HG03135 (cell line): ENCODE measurements around the gene UTP14A.
"Not testable (repeated sequence)": the region's sequence is repeated elsewhere in the genome, so short reads cannot be mapped to it uniquely, and the experiment has no call there.

Experiments used
- ATAC-seq: cut with Tn5 transposase; IDR thresholded peaks from one replicate; pipeline ENCODE4 v1.9.1; 2021; ENCODE audit warnings: mild to moderate bottlenecking, moderate library complexity; ENCODE audit not compliant: unreplicated experiment

Gene UTP14A

GRCh38 chrX:129905787-129906580 is at the start of gene UTP14A:
UTP14A (plus strand) TSS chrX:129906164; CDS start chrX:129906211, 47 bp downstream.
- peak; percentile 86 for ATAC-seq

- not testable (repeated sequence) for ATAC-seq
These were observed 46.8 kb upstream of the UTP14A start for GRCh38 chrX:129859134-129859533.

GRCh38 chrX:129866321-129866720 is 39.6 kb upstream of the UTP14A start:
- ATAC-seq = not testable (repeated sequence)

DNA sequence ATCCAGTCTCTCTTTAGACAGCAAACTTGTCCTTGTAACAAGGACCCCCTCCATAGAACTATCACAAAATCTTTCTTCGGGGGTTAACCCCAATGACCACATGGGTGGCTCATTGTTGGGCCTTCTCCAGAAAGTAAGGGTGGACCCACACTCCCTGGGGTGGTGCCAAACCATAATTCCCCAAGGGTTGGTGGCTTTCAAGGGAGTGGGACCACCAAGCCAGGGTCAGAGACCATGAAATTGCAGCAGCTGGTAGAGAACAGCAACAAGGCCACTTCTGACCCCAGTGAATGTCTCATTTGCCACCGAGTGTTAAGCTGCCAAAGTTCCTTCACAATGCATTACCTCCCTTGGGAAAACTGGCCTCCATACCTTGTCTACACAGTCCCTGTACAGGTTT is 33.4 kb upstream of the UTP14A start:
- no peak for ATAC-seq

DNA sequence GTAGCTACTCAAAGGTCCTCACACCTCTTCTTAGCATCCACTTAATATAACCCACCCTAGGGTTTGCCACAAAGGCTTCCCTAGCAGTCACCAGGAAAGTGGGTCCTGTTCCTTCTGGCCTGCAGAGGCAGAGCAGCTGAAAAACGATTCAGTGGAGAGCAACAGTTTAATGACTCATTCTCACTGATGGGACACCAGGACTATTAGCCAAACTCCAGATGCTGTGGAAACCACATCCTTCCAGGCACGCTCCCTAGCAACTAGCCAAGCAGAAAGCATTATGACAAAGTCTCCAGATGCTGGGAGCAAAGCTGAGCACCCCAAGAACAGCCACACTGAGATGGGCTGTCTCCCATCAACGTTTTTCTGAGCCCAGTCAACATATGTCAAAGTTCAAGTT is 30.3 kb upstream of the UTP14A start:
- ATAC-seq = no peak

DNA sequence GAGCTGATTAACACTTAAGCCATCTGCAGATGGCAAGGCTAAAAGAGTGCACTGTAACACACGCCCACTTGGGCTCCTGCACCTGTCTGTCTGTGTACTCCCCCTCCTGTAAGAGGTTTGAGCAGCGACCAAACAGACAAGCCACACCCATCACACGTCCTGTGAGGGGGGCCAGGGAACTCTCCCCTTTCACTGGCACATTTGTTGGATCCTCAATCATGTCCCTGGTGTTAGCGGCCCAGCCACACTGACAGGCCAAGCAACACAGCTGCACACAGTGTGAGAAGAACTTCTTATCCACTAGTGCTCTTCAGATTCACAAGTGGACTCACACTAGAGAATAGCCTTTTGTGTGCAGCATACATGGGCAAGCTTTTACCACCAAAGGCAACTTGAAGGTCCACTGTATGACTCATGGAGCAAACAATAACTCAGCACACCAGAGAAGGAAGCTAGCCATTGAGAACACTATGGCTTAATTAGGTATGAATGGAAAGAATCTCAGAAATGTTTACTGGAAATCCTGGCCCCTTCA is 29.1 kb upstream of the UTP14A start:
- no peak for ATAC-seq

GRCh38 chrX:129877401-129877800 is 28.6 kb upstream of the UTP14A start:
- no peak for ATAC-seq

DNA sequence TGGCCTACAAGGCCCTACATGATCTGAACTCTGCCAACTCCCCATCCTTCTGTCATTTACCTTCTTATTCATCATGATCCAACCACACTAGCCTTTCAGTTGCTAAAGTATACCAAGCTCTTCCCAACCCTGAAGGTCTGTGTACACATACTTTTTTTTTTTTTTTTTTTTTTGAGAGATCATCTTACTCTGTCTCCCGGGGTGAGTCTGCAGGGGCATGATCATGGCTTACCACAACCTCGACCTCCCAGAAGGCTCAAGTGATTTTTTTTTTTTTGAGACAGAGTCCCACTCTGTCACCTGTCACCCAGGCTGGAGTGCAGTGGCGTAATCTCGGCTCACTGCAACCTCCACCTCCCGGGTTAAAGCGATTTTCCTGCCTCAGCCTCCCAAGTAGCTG is 5.9 kb upstream of the UTP14A start:
- ATAC-seq = no peak

GRCh38 chrX:129908636-129909035 is 2.7 kb downstream of the UTP14A start:
- ATAC-seq = no peak

DNA sequence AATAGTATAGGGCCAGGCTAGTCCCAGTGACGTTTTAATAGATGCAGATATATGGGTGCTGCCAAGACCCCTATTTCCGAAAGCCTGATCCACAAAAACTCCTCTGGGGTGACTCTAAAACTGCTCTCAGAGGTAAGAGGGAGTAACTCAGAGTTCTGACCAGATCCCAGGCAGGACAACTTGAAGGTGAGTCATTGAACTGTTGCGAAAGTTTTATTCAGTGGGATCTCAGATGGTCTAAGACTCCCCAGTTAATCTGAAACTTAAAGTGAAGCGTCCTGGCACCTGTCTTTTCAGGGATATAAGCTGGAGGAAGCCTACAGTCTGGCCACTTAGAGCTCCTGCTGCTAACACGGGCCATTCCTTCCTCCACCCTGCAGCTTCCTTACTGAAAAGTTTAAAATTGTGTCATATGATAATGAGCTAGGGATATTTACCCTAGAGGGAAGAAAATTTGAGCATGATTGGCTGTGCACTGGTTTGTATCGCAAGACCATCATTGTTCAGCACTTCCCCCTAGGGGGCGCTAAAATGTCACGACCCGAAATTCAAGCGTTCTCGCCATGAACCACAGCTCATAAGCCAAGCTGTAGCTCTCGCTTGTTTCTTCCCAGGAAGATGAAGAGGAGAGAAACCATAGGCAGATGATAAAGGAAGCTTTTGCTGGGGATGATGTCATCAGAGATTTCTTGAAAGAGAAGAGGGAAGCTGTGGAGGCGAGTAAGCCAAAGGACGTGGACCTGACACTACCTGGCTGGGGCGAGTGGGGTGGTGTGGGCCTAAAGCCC is 19.5 kb downstream of the UTP14A start:
- ATAC-seq = no peak

DNA sequence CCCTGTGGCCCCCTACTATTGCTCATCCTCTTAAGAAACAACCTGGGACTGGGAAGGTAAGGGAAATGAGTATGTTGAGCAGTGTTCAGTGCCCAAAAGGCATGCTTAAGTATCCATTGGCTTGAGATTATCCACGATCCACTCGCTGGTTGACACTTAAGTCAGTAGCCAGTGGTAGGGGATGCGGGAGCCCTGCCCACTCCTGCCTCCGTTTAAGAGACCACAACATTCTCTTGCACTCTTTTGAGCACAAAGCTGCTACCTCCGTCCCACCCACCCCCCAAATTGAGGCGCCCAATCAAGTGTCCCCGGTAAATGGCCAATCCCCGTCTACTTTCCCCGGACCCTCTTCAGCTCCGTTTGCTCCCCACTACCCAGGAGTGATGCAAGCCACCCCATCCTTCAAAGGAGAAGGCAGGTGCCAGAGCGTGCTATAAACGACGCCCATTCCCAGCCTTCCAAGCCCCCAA is 25.0 kb downstream of the UTP14A start:
- no peak for ATAC-seq

DNA sequence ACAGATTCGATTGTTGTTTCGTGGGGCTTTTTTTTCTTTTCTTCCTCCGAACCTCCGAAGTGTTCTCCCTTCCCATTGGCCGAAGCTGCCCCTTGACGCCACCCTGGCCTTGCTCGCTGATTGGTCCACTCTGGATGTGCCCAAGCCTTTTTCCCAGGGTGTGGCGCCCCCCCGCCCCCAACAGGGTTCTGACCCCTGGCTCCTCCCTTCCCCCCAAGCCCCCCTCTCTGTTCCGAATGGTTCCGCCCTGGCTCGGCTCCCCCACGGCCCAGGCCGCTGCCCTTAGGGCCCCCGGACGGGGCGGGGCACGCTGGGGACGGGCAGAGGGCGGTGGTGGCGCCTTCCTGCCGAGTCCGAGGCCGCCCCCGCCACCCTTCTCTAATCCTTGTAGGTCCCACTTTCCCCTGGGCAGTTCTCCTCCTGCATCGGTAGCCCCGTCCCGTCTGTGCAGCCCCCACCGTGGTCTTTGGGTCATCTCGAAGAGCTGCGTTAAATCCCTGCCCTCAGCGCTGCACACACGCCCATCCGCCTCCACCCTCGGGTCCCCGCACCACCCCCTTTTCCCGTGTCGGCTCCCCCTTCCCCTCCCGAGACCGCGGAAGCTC is 25.5 kb downstream of the UTP14A start:
- peak; percentile 65 for ATAC-seq

DNA sequence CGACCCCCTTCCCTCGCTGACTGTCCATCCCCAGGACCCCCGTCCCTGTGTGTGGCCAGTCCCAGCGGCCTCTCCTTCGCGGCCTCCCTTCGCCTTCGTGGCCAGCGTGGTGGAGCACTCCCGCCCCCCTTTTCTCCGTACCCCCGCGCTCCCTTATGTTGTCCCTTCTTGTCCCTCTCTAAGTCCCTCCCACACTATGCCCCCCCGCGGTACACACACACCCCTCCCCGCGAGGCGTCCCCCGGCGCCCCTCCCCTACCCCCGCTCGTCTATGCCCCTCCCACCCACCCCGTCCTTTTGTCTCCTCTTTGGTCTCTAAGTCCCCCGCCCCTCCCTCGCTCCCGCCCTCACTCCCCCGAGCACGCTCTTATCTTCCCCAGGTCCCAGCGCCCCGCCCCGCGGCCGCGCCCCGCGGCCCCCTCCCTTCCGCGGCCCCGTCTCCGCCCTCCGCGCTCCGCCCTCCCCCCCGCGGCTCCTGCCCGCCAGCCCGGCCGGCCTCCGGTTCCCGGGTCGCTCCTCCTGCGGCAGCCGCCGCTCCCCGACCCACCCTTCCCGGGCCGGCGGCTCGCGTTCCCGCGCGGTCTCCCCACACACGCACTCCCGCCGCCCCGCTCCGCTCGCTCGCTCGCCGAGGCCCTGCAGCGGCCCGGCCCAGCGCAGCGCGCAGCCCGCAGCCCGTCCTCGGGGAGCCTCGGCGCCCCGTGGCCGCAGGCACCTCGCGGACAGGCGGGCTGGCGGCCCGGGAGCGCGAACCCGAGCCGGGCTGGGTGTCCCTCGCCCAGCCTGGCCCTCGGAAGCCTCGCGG is 26.3 kb downstream of the UTP14A start:
- ATAC-seq = peak; percentile 50

DNA sequence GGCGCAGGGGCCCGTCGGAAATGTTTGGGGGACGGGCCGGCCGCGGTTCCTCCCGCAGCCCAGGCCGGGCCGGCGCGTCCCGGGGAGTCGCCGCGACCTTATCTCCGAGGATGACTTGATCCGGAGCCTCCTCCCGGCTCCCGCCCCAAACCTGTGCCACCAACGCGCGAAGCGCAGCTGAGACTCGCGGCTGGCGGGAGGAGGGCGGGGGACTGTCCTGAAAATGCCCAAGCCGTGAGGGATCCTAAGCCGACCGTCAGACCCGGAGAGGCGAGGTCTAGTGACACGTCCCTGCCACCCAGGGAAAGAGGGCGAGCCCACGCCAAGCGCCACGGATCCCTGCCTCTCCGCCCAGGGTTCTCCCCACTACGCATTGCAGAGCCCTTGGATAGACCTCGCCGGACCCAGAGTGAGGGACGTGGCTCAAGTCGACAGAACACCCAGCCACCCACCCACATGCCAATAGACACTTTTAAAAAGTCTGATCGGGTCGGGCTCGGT is 26.9 kb downstream of the UTP14A start:
- ATAC-seq = peak; percentile 1

- ATAC-seq = no peak
These were observed 27.7 kb downstream of the UTP14A start for GRCh38 chrX:129933700-129934099.

DNA sequence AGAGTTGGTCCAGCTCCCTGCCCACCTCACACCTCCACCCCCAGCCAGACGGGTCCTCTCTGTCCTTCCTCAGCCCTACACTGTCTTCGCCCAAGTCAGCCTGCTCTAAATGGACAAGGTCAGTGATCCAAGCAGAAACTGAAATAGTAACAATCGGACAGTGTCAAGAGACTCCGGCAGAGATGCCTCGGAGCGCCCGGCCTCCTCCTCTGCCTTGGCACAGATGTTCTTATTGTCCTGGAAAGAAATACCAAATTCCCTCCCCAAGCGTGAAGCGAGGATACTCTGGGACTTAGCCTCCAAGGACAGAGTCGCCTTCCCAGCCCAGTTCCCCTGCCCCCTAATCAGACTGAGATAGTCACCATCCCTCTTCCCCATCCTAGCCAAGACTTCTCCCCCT is 28.5 kb downstream of the UTP14A start:
- ATAC-seq = no peak

GRCh38 chrX:129934952-129935351 is 29.0 kb downstream of the UTP14A start:
- no peak for ATAC-seq

GRCh38 chrX:129938081-129938480 is 32.1 kb downstream of the UTP14A start:
- no peak for ATAC-seq

DNA sequence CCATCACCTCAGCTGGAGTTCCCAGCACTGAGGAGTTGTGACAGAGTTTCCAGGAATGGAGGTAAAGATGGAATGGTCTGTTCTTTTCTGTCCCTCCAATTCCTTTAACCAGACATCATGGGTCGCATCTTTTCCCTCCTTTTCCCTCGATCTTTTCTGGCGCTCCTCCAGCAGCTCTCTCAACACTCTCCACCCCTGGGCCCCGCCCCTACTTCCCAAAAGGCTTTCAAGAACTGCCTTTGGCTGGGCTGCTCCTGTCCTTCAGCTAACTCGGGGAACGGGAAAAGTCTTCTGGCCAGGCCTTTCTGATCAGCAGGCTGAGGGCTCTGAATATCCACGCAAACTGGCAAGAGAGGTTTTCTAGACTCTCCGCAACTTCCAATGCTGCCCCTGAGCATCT is 34.0 kb downstream of the UTP14A start:
- no peak for ATAC-seq

- ATAC-seq = no peak
These were observed 34.8 kb downstream of the UTP14A start for GRCh38 chrX:129940721-129941120.
